Suppressor macrophage (primary cell): ENCODE results near the gene KDM3B.
"Not testable (repeated sequence)": the region's sequence is repeated elsewhere in the genome, so short reads cannot be mapped to it uniquely, and the experiment has no call there.

Experiments
- DNase-seq, 4 experiments: peaks; one replicate each; pipeline ENCODE4 v3.0.0-alpha.2; 2020 to 2022

Gene KDM3B

DNA sequence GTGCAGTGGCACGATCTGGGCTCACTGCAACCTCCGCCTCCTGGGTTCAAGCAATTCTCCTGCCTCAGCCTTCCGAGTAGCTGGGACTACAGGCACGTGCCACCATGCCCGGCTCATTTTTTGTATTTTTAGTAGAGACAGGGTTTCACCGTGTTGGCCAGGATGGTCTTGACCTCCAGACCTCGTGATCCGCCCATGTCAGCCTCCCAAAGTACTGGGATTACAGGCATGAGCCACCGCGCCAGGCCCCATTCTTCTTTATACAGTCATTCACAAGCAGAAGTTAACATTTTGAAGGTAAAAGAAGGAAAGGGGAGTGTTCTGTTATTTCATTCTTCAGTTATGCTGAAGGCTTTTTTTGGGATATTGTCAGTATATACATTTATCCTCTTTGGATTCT, 37.4 kb downstream of the KDM3B start:
- DNase-seq: not testable (repeated sequence)

DNA sequence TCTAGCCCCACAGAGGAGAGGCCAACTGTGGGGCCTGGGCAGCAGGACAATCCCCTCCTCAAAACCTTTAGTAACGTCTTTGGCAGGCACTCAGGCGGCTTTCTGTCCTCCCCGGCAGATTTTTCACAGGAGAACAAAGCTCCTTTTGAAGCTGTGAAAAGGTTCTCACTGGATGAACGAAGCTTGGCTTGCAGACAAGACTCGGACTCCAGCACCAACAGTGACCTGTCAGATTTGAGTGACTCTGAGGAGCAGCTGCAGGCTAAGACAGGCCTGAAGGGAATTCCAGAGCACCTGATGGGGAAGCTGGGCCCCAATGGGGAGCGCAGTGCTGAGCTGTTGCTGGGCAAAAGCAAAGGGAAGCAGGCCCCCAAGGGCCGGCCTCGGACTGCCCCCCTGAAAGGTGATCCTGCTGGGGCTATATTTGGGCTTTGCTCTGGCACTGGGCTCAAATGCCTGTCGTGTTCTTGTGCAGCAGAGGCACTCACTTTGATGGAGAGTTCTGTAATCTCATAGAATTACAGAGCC, 39.4 kb downstream of the KDM3B start:
- no peak for DNase-seq

DNA sequence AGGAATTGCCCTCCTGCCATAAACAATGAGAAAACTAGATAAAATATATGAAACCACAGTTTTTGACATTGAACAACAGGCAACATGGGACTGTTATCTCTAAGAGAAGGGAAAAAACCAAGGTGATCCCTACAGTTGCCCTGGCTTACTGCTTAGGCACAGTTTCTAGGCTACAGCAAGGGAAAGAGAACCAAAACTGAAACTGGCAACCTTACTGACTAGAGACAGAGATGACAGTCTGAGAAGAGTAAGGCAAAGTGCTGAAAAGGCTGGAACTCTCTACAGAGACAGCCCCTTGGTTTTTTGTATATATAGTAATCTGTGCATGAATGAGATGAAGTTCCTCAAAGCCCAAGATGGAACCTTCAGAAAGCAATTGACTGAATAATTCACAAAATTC, 50.2 kb downstream of the KDM3B start:
- no peak for DNase-seq

GRCh38 chr5:138408023-138408422, 55.5 kb downstream of the KDM3B start:
- DNase-seq: no peak

GRCh38 chr5:138410996-138411640, 58.6 kb downstream of the KDM3B start:
- peak; percentile 18 to 33 (median 24) for DNase-seq

GRCh38 chr5:138418444-138418843, 66.0 kb downstream of the KDM3B start:
- DNase-seq: no peak

DNA sequence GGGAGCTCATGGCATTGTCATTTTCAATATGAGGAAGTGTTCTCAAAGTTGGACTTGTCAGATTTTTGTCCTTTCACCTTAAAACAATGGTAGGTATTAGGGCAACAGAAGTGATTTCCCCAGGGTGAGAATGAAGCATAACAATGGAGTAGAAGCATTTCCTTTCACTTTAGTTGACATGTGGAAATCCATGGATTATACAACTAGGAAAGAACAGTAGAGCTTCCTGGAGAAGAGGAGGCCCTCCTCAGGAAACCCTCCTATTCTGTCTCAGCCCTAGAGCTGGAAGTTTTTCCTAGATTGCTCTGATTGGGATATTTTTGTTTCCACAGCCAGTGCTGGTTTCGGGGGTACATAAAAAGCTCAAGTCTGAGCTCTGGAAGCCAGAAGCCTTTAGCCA, 72.6 kb downstream of the KDM3B start:
- no peak for DNase-seq

- no peak for DNase-seq
Measured at GRCh38 chr5:138435943-138436342, 83.5 kb downstream of the KDM3B start.

DNA sequence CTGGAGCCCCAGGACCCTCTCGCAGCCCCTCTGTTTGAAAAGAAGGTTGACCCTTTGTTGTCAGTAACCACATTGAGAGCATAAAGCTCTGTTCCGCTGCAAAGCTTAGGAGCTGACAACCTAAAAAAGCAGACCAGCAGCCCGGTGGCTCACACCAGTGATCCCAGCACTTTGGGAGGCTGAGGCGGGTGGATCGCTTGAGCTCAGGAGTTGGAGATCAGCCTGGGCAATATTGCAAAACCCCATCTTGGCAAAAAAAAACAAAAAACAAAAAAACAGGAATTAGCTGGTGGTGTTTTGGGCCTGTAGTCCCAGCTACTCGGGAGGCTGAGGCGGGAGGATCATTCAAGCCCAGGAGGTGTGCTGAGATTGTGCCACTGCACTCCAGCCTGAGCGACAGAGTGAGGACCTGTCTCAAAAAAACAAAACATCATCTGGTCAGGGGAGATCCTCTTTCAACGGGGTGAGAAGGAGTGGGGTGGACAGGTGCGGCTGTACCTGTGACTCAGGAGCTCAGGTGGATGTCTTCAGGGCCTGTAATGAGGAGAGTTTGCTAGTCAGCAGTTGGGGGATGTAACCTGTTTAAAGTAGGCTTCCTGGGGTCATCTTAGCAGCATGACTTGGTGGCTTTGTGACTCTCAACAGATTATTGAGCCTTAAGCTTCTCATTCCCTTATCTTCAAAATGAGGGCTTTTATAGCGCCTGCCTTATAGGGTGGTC, 85.7 kb downstream of the KDM3B start:
- no peak for DNase-seq

- peak; percentile 68 to 87 (median 70) for DNase-seq
Measured at GRCh38 chr5:138438724-138439476, 86.4 kb downstream of the KDM3B start, which contains the start of gene REEP2. TSS of gene REEP2 (plus strand) at chr5:138439057. CDS start at chr5:138439209, 152 bp downstream.

DNA sequence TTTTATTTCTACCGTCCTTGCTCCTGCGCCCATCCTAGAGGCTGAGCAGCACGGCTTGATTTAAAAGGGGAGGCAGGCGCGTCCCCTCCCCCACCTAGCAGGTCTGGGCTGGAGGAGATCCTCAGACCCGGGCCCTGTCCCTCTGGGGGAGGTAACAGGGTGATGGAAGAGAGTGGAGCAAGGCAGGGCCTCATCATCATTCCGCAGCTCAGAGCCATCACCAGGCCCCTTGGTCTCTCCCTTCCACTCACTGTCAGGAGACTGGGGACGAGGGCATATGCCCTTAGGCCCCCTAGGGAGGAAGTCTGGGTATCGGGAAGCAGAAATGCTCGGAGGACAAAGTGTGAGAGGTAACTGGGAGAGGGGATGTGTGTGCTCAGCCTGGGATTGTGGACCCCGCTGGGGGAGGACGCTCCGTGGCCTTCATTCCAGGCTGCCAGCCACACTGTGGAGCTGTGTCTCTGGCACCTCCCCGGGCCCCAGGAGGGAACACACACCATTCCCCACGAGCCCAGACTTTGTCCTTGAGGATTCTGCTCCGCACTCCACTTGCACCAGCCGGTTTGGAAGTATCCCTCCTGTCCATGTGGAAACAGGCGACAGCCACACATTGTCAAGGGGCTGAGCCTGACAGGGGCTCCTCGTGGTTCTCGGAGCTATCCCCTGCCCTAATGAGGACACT, 87.1 kb downstream of the KDM3B start:
- no peak for DNase-seq

DNA sequence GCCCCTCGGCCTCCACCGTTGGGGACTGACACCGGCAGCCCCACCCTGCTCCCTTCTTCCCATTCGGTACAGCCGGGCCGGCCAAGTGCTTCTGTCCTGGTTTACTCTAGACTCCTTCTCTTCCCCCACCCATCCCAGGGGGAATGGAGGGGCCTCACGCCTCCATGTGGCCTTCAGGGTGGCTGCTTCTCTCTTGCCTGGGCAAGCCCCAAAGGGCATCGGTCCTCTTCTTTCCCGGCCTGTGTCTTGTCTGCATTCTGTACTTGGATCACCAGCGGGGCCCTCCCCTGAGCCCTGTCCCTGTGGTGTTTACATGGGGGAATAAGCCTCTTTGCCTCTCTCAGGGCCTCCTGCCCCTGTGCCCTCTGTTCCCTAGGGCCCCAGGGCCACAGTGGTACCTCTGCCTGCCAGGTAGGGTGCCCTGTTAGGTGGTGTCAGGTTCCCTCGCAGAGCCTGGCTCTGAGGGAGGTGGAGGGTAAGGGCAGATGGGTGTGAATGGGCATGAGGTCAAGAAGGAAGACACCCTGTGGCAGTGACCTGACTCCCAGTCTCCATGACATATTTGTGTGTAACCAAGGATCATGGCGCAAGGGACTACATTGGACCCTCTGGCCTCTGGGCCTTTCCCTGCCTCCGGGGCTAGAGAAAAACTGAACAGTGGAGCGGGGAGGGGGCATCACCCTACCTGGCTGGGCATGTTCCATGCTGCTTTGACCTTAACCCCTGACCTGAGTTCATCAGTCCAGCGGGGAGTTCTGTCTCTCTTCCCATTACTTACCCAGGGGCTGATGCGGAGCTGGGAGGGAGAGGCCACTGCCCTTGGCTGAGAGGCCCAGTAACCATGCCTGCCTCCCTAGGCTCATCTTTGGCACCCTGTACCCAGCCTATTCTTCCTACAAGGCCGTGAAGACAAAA, 87.9 kb downstream of the KDM3B start:
- DNase-seq: no peak

- DNase-seq: no peak
Measured at GRCh38 chr5:138441221-138441620, 88.7 kb downstream of the KDM3B start.

- no peak for DNase-seq
Measured at GRCh38 chr5:138444078-138444773, 91.7 kb downstream of the KDM3B start.

DNA sequence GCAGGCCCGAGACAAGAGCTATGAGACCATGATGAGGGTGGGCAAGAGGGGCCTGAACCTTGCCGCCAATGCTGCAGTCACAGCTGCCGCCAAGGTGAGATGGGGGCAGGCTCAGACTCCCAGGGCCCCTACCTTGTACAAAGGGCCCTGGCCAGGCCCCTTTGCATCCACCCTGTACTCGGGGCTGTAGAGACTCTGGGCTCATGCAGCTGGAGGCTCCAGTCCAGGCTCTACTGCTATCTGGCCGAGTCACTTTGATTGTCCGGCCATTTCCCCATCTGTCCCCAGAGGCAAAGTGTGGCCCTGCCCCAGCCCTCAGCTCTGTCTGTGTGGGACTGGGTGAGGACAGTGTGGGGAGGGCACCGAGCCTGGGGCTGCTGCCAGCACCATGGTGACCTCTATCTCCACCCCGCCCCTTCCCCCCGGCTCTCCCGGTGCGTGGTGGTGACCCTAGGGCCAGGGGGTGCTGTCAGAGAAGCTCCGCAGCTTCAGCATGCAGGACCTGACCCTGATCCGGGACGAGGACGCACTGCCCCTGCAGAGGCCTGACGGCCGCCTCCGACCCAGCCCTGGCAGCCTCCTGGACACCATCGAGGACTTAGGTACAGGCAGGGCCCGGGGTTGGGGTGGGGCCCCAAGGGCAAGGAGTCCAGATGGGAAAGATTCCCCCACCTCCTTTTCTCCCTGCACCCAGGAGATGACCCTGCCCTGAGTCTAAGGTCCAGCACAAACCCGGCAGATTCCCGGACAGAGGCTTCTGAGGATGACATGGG, 92.5 kb downstream of the KDM3B start:
- DNase-seq: no peak

DNA sequence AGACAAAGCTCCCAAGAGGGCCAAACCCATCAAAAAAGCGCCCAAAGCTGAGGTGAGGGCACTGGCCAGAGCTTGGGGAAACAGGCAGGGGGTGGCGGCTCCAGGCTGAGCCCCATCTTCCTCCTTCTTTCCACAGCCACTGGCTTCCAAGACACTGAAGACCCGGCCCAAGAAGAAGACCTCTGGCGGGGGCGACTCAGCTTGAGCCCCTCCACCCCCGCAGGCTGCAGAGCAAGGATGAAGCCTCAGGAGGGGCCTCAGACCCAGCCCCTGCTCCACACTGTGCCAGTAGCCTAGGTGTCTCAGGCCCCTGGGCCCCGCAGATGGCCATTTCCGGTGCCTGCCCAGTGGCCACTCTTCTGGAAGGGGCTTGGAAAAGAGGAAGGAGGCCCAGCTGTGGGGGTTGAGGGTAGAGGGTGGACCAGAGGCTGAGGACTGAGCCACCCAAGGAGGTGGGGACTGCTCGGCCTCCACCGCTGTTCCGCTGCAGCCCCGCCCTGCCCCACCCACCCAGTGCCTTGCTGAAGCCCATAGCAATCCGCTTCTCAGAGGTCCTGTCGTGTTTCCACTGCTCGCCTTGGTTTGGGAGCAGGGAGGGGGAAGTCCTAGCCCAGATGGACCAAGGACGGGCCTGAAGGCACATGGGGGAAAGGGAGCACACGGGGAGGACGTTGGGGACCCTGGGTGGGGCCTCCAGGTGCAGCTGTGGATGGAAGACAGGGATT, 93.2 kb downstream of the KDM3B start:
- no peak for DNase-seq

GRCh38 chr5:138448070-138448469, 95.6 kb downstream of the KDM3B start:
- no peak for DNase-seq

- no peak for DNase-seq
Measured at GRCh38 chr5:138448481-138449398, 96.3 kb downstream of the KDM3B start.
